Fibroblast of lung (primary cell): Measurements from ENCODE around the gene SLC14A1.

Experiments used
- EZH2 ChIP-seq: IDR thresholded peaks from 2 replicates; pipeline ENCODE4 v1.5.1; 2012; ENCODE audit warnings: low read length, control low read depth, mild to moderate bottlenecking; ENCODE audit errors: missing control alignments
- TF ChIP-seq, protein P1 (sequence below), 2 donors: IDR thresholded peaks in 1 of 2; conservative IDR thresholded peaks in 1 of 2; 1 replicate in 1 of 2; 2 replicates in 1 of 2; pipeline ENCODE4 v1.5.1; 2011 to 2012; ENCODE audit warnings: low read length in 2 of 2, control low read depth in 1 of 2, inconsistent platforms in 1 of 2, low read depth in 1 of 2, mild to moderate bottlenecking in 1 of 2

GRCh38 chr18:45788861-45789260 lies 64.9 kb downstream of the SLC14A1 start:
- TF ChIP-seq, protein P1, sequence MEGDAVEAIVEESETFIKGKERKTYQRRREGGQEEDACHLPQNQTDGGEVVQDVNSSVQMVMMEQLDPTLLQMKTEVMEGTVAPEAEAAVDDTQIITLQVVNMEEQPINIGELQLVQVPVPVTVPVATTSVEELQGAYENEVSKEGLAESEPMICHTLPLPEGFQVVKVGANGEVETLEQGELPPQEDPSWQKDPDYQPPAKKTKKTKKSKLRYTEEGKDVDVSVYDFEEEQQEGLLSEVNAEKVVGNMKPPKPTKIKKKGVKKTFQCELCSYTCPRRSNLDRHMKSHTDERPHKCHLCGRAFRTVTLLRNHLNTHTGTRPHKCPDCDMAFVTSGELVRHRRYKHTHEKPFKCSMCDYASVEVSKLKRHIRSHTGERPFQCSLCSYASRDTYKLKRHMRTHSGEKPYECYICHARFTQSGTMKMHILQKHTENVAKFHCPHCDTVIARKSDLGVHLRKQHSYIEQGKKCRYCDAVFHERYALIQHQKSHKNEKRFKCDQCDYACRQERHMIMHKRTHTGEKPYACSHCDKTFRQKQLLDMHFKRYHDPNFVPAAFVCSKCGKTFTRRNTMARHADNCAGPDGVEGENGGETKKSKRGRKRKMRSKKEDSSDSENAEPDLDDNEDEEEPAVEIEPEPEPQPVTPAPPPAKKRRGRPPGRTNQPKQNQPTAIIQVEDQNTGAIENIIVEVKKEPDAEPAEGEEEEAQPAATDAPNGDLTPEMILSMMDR (conservative IDR thresholded peaks at IDR 0.05 in 1 of 2, IDR thresholded peaks at IDR 0.05 in 1 of 2; ENCODE audit: low read depth in 1 of 2, low read length in 2 of 2), result no peak
- no peak for TF ChIP-seq EZH2
